Right atrium auricular region (tissue), 2 donors: ENCODE results near the gene ARHGEF16. TPM values are rescaled to one million over a fixed set of nuclear protein-coding genes. Genes with fewer than 3 reads are reported as not detected.

Experiments
- DNase-seq: peaks from one replicate; pipeline ENCODE4 v3.0.0-alpha.2; 2019; ENCODE audit warnings: low spot score
- H3K27ac ChIP-seq, 2 donors: fragments of 200-600 bp; sonication (generic); 1 replicate in 1 of 2; 2 replicates in 1 of 2; pipeline ENCODE4 v1.5.1; 2016 to 2019
- H3K27me3 ChIP-seq, 2 donors: fragments of 200-600 bp; sonication (generic); one replicate each; pipeline versions ENCODE4 v1.5.1 to v1.6.0; 2017 to 2019
- H3K36me3 ChIP-seq: fragments of 200-600 bp; sonication (generic); one replicate; pipeline ENCODE4 v1.5.1; 2016
- H3K4me1 ChIP-seq, 2 donors: fragments of 200-600 bp; sonication (generic); one replicate each; pipeline versions ENCODE4 v1.5.1 to v1.6.0; 2017 to 2019
- H3K4me3 ChIP-seq, 2 donors: fragments of 200-600 bp; sonication (generic); 1 replicate in 1 of 2; 2 replicates in 1 of 2; pipeline ENCODE4 v1.5.1; 2017 to 2019; ENCODE audit warnings: mild to moderate bottlenecking in 1 of 2, moderate library complexity in 1 of 2
- H3K9me3 ChIP-seq, 2 donors: fragments of 200-600 bp; sonication (generic); one replicate each; pipeline ENCODE4 v1.5.1; 2019
- CTCF ChIP-seq, 2 donors: fragments of 200-600 bp; sonication (generic); IDR thresholded peaks; one replicate each; pipeline ENCODE4 v1.5.1; 2019; ENCODE audit warnings: antibody characterized with exemption in 2 of 2
- total RNA-seq, 2 donors: library from RNA; depleted of rRNA; stranded (reverse); fragments of >200 nt; gene quantifications; one replicate each; pipeline ENCODE4 v1.1.0, GENCODE V29; 2016

ARHGEF16 gene
- total RNA-seq, 2 donors from 2014 or later = 0.22 to 1.5 TPM

GRCh38 chr1:3444736-3445135 lies 9.7 kb upstream of the ARHGEF16 start:
- DNase-seq = no peak
- Histone ChIP-seq H3K9me3 (peaks cover 0 to 7% of the 10 kb centered on the region in 2 donors), H3K4me3 (no peak overlapping the region), H3K36me3 (no peaks in the 10 kb centered on the region), H3K27ac (no peak overlapping the region), H3K27me3 (no peaks in the 10 kb centered on the region), H3K4me1 (no peaks in the 10 kb centered on the region)
- TF ChIP-seq CTCF (IDR thresholded peaks at IDR 0.05) = no peak

GRCh38 chr1:3450202-3450863 lies 4.1 kb upstream of the ARHGEF16 start:
- Histone ChIP-seq H3K4me3 (no peak overlapping the region), H3K4me1 (peaks cover 0 to 20% of the 10 kb centered on the region in 2 donors), H3K27ac (no peak overlapping the region), H3K27me3 (no peaks in the 10 kb centered on the region), H3K9me3 (peaks cover 0 to 7% of the 10 kb centered on the region in 2 donors), H3K36me3 (no peaks in the 10 kb centered on the region)
- no peak for TF ChIP-seq CTCF (IDR thresholded peaks at IDR 0.05)
- no peak for DNase-seq

- no peak for TF ChIP-seq CTCF (IDR thresholded peaks at IDR 0.05)
- no peak overlapping the region for H3K4me3 ChIP-seq
- DNase-seq = no peak
- no peaks in the 10 kb centered on the region for H3K36me3 ChIP-seq
- H3K27me3 ChIP-seq = no peaks in the 10 kb centered on the region
- peaks cover 0 to 21% of the 10 kb centered on the region in 2 donors for H3K4me1 ChIP-seq
- H3K27ac ChIP-seq = no peak overlapping the region
- H3K9me3 ChIP-seq = peaks cover 0 to 7% of the 10 kb centered on the region in 2 donors
Measured at GRCh38 chr1:3450983-3451382, 3.5 kb upstream of the ARHGEF16 start.

GRCh38 chr1:3451994-3452865 lies 2.2 kb upstream of the ARHGEF16 start:
- DNase-seq = no peak
- Histone ChIP-seq H3K9me3 (peaks cover 0 to 7% of the 10 kb centered on the region in 2 donors), H3K4me1 (peaks cover 0 to 21% of the 10 kb centered on the region in 2 donors), H3K27ac (no peak overlapping the region), H3K27me3 (no peaks in the 10 kb centered on the region), H3K4me3 (no peak overlapping the region), H3K36me3 (no peaks in the 10 kb centered on the region)
- TF ChIP-seq CTCF (IDR thresholded peaks at IDR 0.05) = no peak

- Histone ChIP-seq H3K27ac (no peak overlapping the region), H3K36me3 (no peaks in the 10 kb centered on the region), H3K9me3 (peaks cover 0 to 5% of the 10 kb centered on the region in 2 donors), H3K27me3 (no peaks in the 10 kb centered on the region), H3K4me3 (no peak overlapping the region), H3K4me1 (peaks cover 0 to 25% of the 10 kb centered on the region in 2 donors)
- no peak for DNase-seq
- no peak for TF ChIP-seq CTCF (IDR thresholded peaks at IDR 0.05)
Measured at GRCh38 chr1:3452866-3453175, 1.6 kb upstream of the ARHGEF16 start.
